Right atrium auricular region (tissue), 2 donors: Measurements from ENCODE around the gene ATAD2B. TPM values are rescaled to one million over a fixed set of nuclear protein-coding genes. Genes with fewer than 3 reads are reported as not detected.

Source experiments
- DNase-seq: peaks from one replicate; pipeline ENCODE4 v3.0.0-alpha.2; 2019; ENCODE audit warnings: low spot score
- H3K27ac ChIP-seq, 2 donors: fragments of 200-600 bp; sonication (generic); 1 replicate in 1 of 2; 2 replicates in 1 of 2; pipeline ENCODE4 v1.5.1; 2016 to 2019
- H3K27me3 ChIP-seq, 2 donors: fragments of 200-600 bp; sonication (generic); one replicate each; pipeline versions ENCODE4 v1.5.1 to v1.6.0; 2017 to 2019
- H3K36me3 ChIP-seq: fragments of 200-600 bp; sonication (generic); one replicate; pipeline ENCODE4 v1.5.1; 2016
- H3K4me1 ChIP-seq, 2 donors: fragments of 200-600 bp; sonication (generic); one replicate each; pipeline versions ENCODE4 v1.5.1 to v1.6.0; 2017 to 2019
- H3K4me3 ChIP-seq, 2 donors: fragments of 200-600 bp; sonication (generic); 1 replicate in 1 of 2; 2 replicates in 1 of 2; pipeline ENCODE4 v1.5.1; 2017 to 2019; ENCODE audit warnings: mild to moderate bottlenecking in 1 of 2, moderate library complexity in 1 of 2
- H3K9me3 ChIP-seq, 2 donors: fragments of 200-600 bp; sonication (generic); one replicate each; pipeline ENCODE4 v1.5.1; 2019
- total RNA-seq, 2 donors: library from RNA; depleted of rRNA; stranded (reverse); fragments of >200 nt; gene quantifications; one replicate each; pipeline ENCODE4 v1.1.0, GENCODE V29; 2016
- TF ChIP-seq, protein P1 (sequence below), 2 donors: fragments of 200-600 bp; sonication (generic); IDR thresholded peaks; one replicate each; pipeline ENCODE4 v1.5.1; 2019; ENCODE audit warnings: antibody characterized with exemption in 2 of 2

Gene ATAD2B
- total RNA-seq, 2 donors from 2014 or later, result 6.0 to 6.7 TPM

DNA sequence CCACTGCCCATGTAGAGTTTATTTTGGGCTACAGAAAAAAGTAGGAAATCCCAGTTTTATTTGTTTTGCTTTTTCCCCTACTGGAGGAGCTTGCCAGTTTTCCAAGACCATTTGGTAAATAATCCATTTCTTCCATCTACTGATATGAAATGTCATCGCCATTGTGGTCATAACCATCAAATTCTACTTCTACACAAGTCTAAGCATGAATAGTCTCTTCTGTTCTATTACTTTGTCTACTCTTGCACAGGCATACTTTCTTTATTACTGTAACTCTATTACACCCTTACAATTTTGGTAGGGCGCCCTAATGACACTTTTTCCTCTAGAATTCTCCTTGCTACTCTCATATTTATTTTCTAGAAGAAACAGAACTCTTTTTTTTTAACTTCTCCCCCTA is 120.7 kb downstream of the ATAD2B start:
- TF ChIP-seq, protein P1, sequence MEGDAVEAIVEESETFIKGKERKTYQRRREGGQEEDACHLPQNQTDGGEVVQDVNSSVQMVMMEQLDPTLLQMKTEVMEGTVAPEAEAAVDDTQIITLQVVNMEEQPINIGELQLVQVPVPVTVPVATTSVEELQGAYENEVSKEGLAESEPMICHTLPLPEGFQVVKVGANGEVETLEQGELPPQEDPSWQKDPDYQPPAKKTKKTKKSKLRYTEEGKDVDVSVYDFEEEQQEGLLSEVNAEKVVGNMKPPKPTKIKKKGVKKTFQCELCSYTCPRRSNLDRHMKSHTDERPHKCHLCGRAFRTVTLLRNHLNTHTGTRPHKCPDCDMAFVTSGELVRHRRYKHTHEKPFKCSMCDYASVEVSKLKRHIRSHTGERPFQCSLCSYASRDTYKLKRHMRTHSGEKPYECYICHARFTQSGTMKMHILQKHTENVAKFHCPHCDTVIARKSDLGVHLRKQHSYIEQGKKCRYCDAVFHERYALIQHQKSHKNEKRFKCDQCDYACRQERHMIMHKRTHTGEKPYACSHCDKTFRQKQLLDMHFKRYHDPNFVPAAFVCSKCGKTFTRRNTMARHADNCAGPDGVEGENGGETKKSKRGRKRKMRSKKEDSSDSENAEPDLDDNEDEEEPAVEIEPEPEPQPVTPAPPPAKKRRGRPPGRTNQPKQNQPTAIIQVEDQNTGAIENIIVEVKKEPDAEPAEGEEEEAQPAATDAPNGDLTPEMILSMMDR (IDR thresholded peaks at IDR 0.05), result no peak
- no peak overlapping the region for H3K4me3 ChIP-seq
- no peaks in the 10 kb centered on the region for H3K9me3 ChIP-seq
- no peak for DNase-seq
- peaks cover 12% of the 10 kb centered on the region for H3K36me3 ChIP-seq
- H3K27me3 ChIP-seq, result no peaks in the 10 kb centered on the region
- no peak overlapping the region for H3K27ac ChIP-seq
- peaks cover 0 to 6% of the 10 kb centered on the region in 2 donors for H3K4me1 ChIP-seq

DNA sequence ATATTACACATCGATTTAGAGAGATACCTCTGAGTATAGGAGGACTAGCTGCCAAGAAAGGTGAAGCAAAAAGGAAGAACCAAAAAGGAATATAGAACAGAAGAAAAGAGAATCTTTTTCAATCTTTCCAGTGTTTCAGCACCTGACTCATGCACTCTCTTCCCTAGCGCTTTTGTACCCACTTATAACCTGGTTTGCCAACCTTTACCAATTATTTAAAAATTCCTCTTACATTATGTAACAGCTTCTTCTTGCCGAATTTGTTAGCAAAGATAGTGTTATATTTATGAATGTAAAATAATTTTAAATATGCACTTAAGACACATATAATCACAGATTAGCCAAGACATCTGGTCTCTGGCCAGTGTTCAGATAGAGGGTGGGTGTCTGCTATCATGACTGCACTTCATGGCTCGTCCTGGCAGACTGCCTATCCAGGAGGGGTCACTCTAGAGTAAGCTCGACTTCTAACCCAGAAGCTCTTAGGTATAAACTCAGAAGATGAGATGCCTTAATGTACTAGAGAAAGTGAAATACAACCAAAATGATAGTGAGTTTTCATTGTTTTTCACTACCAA is 122.9 kb downstream of the ATAD2B start:
- Histone ChIP-seq H3K36me3 (no peaks in the 10 kb centered on the region), H3K27ac (no peak overlapping the region), H3K27me3 (no peaks in the 10 kb centered on the region), H3K9me3 (no peaks in the 10 kb centered on the region), H3K4me1 (peaks cover 0 to 6% of the 10 kb centered on the region in 2 donors), H3K4me3 (no peak overlapping the region)
- no peak for DNase-seq
- TF ChIP-seq, protein P1 (IDR thresholded peaks at IDR 0.05), result peak in 1 of 2 donors; percentile 30

DNA sequence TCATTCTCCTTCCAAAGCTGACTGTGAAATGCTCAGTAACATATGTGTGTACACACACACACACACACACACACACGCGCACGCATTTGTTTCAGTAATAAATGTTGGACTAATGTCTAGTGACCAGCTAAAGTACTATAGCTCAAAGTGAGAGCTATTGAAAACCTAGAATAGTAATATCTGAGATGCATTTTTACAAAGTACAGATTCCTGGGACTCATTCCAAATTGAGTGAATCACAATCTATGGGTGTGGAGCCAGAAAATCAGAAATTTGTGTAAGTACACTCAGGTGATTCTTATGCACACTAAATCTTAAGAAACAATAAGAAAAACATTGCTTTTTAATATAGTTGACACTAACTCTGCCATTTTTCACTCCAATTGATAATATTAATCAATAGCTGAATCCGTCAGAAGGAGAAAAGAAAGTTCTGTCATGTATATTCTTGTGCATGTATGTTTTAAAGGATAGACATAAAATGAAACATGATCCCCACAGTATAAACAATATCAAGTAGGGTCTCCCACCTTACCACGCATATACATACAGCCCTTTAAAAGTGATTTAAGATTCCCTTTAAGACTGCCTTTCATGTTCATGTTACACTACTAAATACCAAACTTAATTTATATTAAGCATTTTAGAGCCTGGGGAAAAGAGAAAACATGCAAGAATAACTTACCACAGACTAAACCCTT is 123.5 kb downstream of the ATAD2B start:
- TF ChIP-seq, protein P1 (IDR thresholded peaks at IDR 0.05), result no peak
- H3K36me3 ChIP-seq, result no peaks in the 10 kb centered on the region
- no peak for DNase-seq
- H3K4me3 ChIP-seq, result no peak overlapping the region
- H3K4me1 ChIP-seq, result peaks cover 0 to 6% of the 10 kb centered on the region in 2 donors
- no peak overlapping the region for H3K27ac ChIP-seq
- no peaks in the 10 kb centered on the region for H3K9me3 ChIP-seq
- no peaks in the 10 kb centered on the region for H3K27me3 ChIP-seq

DNA sequence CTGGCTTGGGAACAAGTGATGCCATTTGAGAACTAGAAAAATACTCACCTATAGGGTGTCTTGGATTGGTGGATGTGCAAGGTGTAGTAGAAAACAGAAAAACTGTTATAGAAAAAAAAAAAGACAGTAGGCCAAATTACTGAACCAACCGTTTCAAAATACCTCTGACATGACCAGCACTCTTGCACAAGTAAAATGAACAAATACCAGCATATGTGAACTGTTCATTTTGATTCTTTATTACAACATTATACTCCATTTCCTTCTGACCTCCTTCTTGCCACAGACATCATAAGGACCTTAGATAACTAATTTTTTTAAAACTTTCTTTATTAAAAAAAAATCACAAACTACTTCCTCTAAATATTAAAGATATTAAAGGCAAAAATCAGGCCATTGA is 125.5 kb downstream of the ATAD2B start:
- Histone ChIP-seq H3K27ac (no peak overlapping the region), H3K9me3 (no peaks in the 10 kb centered on the region), H3K4me1 (peaks cover 0 to 6% of the 10 kb centered on the region in 2 donors), H3K4me3 (no peak overlapping the region), H3K36me3 (peaks cover 9% of the 10 kb centered on the region), H3K27me3 (no peaks in the 10 kb centered on the region)
- DNase-seq, result no peak
- TF ChIP-seq, protein P1 (IDR thresholded peaks at IDR 0.05), result no peak

DNA sequence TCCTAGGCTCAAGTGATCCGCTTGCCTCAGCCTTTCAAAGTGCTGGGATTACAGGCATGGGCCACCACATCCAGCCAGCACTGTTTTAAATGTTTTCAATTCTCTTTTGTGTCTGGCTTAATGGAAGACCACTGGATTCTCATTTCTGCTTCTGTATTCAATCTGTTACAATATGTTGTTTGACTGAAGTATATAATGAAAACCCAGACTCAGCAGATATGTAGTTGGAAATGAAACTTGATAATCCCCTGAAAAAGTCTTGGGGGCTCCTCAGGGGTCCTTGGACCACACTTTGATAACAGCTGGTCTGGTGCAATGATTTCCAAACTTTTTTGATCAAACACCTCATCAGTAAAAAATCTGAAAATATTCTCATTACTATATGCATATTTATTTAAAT is 132.7 kb downstream of the ATAD2B start:
- H3K27ac ChIP-seq, result no peak overlapping the region
- no peaks in the 10 kb centered on the region for H3K9me3 ChIP-seq
- TF ChIP-seq, protein P1 (IDR thresholded peaks at IDR 0.05), result no peak
- DNase-seq, result no peak
- H3K4me1 ChIP-seq, result no peaks in the 10 kb centered on the region
- no peaks in the 10 kb centered on the region for H3K27me3 ChIP-seq
- no peak overlapping the region for H3K4me3 ChIP-seq
- H3K36me3 ChIP-seq, result peaks cover 9% of the 10 kb centered on the region
